Activated naive CD4-positive, alpha-beta T cell treated with anti-CD3 and anti-CD28 coated beads, Interleukin-2, amount 50 U/mL, for 72 hours (primary cell): ENCODE measurements around the gene ULK4. TPM values are rescaled to one million over a fixed set of nuclear protein-coding genes. Genes with fewer than 3 reads are reported as not detected.

ENCODE experiments used
- ATAC-seq, 2 donors: fragments of 150-1000 bp; cut with Tn5 transposase; 2 replicates each; pipeline ENCODE4 v1.10.0; 2021; ENCODE audit warnings: mild to moderate bottlenecking in 2 of 2, moderate library complexity in 2 of 2
- DNase-seq, 2 donors: peaks; one replicate each; pipeline ENCODE4 v3.0.0; 2021 to 2022; ENCODE audit warnings: low spot score in 2 of 2
- H3K27ac Mint-ChIP-seq, 2 donors: one replicate each; pipeline ENCODE4 v1.8.0; 2022; ENCODE audit warnings: mild to moderate bottlenecking in 2 of 2, mixed read lengths in 2 of 2
- H3K36me3 Mint-ChIP-seq, 2 donors: one replicate each; pipeline ENCODE4 v1.8.0; 2022; ENCODE audit warnings: mixed read lengths in 2 of 2
- H3K9me3 Mint-ChIP-seq, 2 donors: one replicate each; pipeline ENCODE4 v1.8.0; 2022; ENCODE audit warnings: mixed read lengths in 2 of 2
- total RNA-seq, 2 donors: library from RNA; stranded (reverse); gene quantifications; one replicate each; pipeline ENCODE4 v1.2.3, GENCODE V29; 2022

ULK4 gene
- total RNA-seq, 2 donors from 2014 or later, result 8.1 to 8.9 TPM

GRCh38 chr3:41247055-41248004, 714.6 kb downstream of the ULK4 start:
- Mint-ChIP-seq H3K9me3 (no peaks in the 10 kb centered on the region), H3K36me3 (no peaks in the 10 kb centered on the region), H3K27ac (peak overlapping the region in 1 of 2 donors; percentile 49)
- no peak for DNase-seq
- peak in 1 of 2 donors; percentile 15 for ATAC-seq

- ATAC-seq (peak in 1 of 2 donors; percentile 6), DNase-seq (no peak)
- H3K27ac Mint-ChIP-seq, result peak overlapping the region; percentile 27 to 34
Measured at GRCh38 chr3:41244620-41245336, 717.1 kb downstream of the ULK4 start.

GRCh38 chr3:41243183-41243582, 718.7 kb downstream of the ULK4 start:
- DNase-seq (no peak), ATAC-seq (no peak)
- H3K36me3 Mint-ChIP-seq, result peaks cover 5 to 11% of the 10 kb centered on the region in 2 donors

More at GRCh38 chr3:41244620-41245336, 717.1 kb downstream of the ULK4 start:
- no peaks in the 10 kb centered on the region for H3K36me3 Mint-ChIP-seq
- H3K9me3 Mint-ChIP-seq, result no peaks in the 10 kb centered on the region

GRCh38 chr3:41241800-41242571, 719.9 kb downstream of the ULK4 start:
- no peak for DNase-seq
- no peak for ATAC-seq
- Mint-ChIP-seq H3K9me3 (no peaks in the 10 kb centered on the region), H3K36me3 (peaks cover 14 to 16% of the 10 kb centered on the region in 2 donors), H3K27ac (peak overlapping the region; percentile 28 to 78)

More at GRCh38 chr3:41243183-41243582, 718.7 kb downstream of the ULK4 start:
- no peaks in the 10 kb centered on the region for H3K9me3 Mint-ChIP-seq
- no peak overlapping the region for H3K27ac Mint-ChIP-seq

- no peak for DNase-seq
- peaks cover 14 to 22% of the 10 kb centered on the region in 2 donors for H3K36me3 Mint-ChIP-seq
- no peaks in the 10 kb centered on the region for H3K9me3 Mint-ChIP-seq
- no peak for ATAC-seq
- H3K27ac Mint-ChIP-seq, result no peak overlapping the region
Measured at GRCh38 chr3:41241161-41241560, 720.7 kb downstream of the ULK4 start.

- Mint-ChIP-seq H3K36me3 (peaks cover 14 to 27% of the 10 kb centered on the region in 2 donors), H3K27ac (peak overlapping the region; percentile 25 to 68)
Measured at GRCh38 chr3:41239587-41239986, 722.3 kb downstream of the ULK4 start.

GRCh38 chr3:41237907-41238306, 724.0 kb downstream of the ULK4 start:
- no peak overlapping the region for H3K27ac Mint-ChIP-seq
- ATAC-seq, result no peak
- H3K9me3 Mint-ChIP-seq, result no peaks in the 10 kb centered on the region
- peaks cover 14 to 37% of the 10 kb centered on the region in 2 donors for H3K36me3 Mint-ChIP-seq
- DNase-seq, result no peak

More at GRCh38 chr3:41239587-41239986, 722.3 kb downstream of the ULK4 start:
- no peak for DNase-seq
- no peaks in the 10 kb centered on the region for H3K9me3 Mint-ChIP-seq
- no peak for ATAC-seq

GRCh38 chr3:41236228-41236627, 725.7 kb downstream of the ULK4 start:
- ATAC-seq (no peak), DNase-seq (no peak)
- H3K36me3 Mint-ChIP-seq, result peaks cover 14 to 40% of the 10 kb centered on the region in 2 donors
- H3K9me3 Mint-ChIP-seq, result no peaks in the 10 kb centered on the region
- H3K27ac Mint-ChIP-seq, result peak overlapping the region in 1 of 2 donors; percentile 44

GRCh38 chr3:41234823-41235721, 726.8 kb downstream of the ULK4 start:
- Mint-ChIP-seq H3K9me3 (no peaks in the 10 kb centered on the region), H3K36me3 (peaks cover 14 to 48% of the 10 kb centered on the region in 2 donors), H3K27ac (peak overlapping the region in 1 of 2 donors; percentile 44)
- no peak for ATAC-seq
- no peak for DNase-seq

- Mint-ChIP-seq H3K27ac (peak overlapping the region in 1 of 2 donors; percentile 40), H3K9me3 (no peaks in the 10 kb centered on the region), H3K36me3 (peaks cover 21 to 61% of the 10 kb centered on the region in 2 donors)
- DNase-seq (no peak), ATAC-seq (no peak)
Measured at GRCh38 chr3:41224120-41224806, 737.6 kb downstream of the ULK4 start.

- H3K27ac Mint-ChIP-seq, result no peak overlapping the region
- no peak for ATAC-seq
- H3K9me3 Mint-ChIP-seq, result no peaks in the 10 kb centered on the region
- peaks cover 21 to 59% of the 10 kb centered on the region in 2 donors for H3K36me3 Mint-ChIP-seq
- no peak for DNase-seq
Measured at GRCh38 chr3:41223691-41224090, 738.2 kb downstream of the ULK4 start.

- ATAC-seq (no peak), DNase-seq (no peak)
- H3K36me3 Mint-ChIP-seq, result peaks cover 21 to 53% of the 10 kb centered on the region in 2 donors
- H3K27ac Mint-ChIP-seq, result no peak overlapping the region
- H3K9me3 Mint-ChIP-seq, result no peaks in the 10 kb centered on the region
Measured at GRCh38 chr3:41223078-41223477, 738.8 kb downstream of the ULK4 start.

GRCh38 chr3:41222501-41222900, 739.4 kb downstream of the ULK4 start:
- Mint-ChIP-seq H3K9me3 (no peaks in the 10 kb centered on the region), H3K27ac (peak overlapping the region in 1 of 2 donors; percentile 52), H3K36me3 (peaks cover 21 to 47% of the 10 kb centered on the region in 2 donors)
- no peak for ATAC-seq
- DNase-seq, result no peak

- peaks cover 21 to 44% of the 10 kb centered on the region in 2 donors for H3K36me3 Mint-ChIP-seq
- DNase-seq (no peak), ATAC-seq (no peak)
- H3K9me3 Mint-ChIP-seq, result no peaks in the 10 kb centered on the region
- H3K27ac Mint-ChIP-seq, result peak overlapping the region; percentile 23 to 33
Measured at GRCh38 chr3:41222012-41222411, 739.9 kb downstream of the ULK4 start.
